ENCODE data around the gene SOX6. TPM values are rescaled to one million over a fixed set of nuclear protein-coding genes. Genes with fewer than 3 reads are reported as not detected.

The SOX6 gene
- total and polyA plus RNA-seq, 2 of the 13 experiments (the other 11 are each of a cell fraction or from before 2014, with no cell fraction given), result 2.6 to 11.2 TPM

- TF ChIP-seq ZNF205 (CRISPR knock-in tag; IDR thresholded peaks at IDR 0.05) (no peak), ZNF503 (CRISPR knock-in tag; IDR thresholded peaks at IDR 0.05) (no peak), PCBP1 (IDR thresholded peaks at IDR 0.05; ENCODE audit: borderline replicate concordance, low read depth, low read length) (no peak), HMG20A (CRISPR knock-in tag; IDR thresholded peaks at IDR 0.05; ENCODE audit: borderline replicate concordance) (peak; percentile 56; the same call in 1 of the 2 replicates), FOXP4 (CRISPR knock-in tag; IDR thresholded peaks at IDR 0.05) (peak; percentile 88), ZNF331 (CRISPR knock-in tag; IDR thresholded peaks at IDR 0.05) (no peak), KLF11 (CRISPR knock-in tag; IDR thresholded peaks at IDR 0.05) (no peak), XRCC5 (optimal IDR thresholded peaks at IDR 0.05; ENCODE audit: low read length) (no peak), CSRNP1 (CRISPR knock-in tag; IDR thresholded peaks at IDR 0.05) (no peak), ZBTB43 (CRISPR knock-in tag; conservative IDR thresholded peaks at IDR 0.05) (0 out of 2 replicates have a peak, but pooled peaks have one; percentile 29), MYPOP (CRISPR knock-in tag; IDR thresholded peaks at IDR 0.05) (no peak), REL (CRISPR knock-in tag; conservative IDR thresholded peaks at IDR 0.05) (no peak), PCBP2 (optimal IDR thresholded peaks at IDR 0.05; ENCODE audit: low read depth, low read length, poor library complexity, severe bottlenecking) (no peak), KDM4B (CRISPR knock-in tag; IDR thresholded peaks at IDR 0.05) (no peak), ZBTB37 (CRISPR knock-in tag; IDR thresholded peaks at IDR 0.05) (no peak), KAT2B (IDR thresholded peaks at IDR 0.05; ENCODE audit: borderline replicate concordance, low read depth, low read length) (no peak), SSRP1 (CRISPR knock-in tag; IDR thresholded peaks at IDR 0.05) (no peak), TFAP4 (IDR thresholded peaks at IDR 0.05; ENCODE audit: borderline replicate concordance, low read depth) (no peak), ZNF75D (CRISPR knock-in tag; IDR thresholded peaks at IDR 0.05; ENCODE audit: borderline replicate concordance) (no peak), NFIC (IDR thresholded peaks at IDR 0.05; ENCODE audit: low read length) (peak; percentile 39; the same call in 1 of the 2 replicates), RBM39 (IDR thresholded peaks at IDR 0.05; ENCODE audit: low read depth, low read length, poor library complexity, severe bottlenecking) (no peak)
These were observed 130.1 kb downstream of the SOX6 start (continued) for GRCh38 chr11:16226245-16226644.
